ENCODE results near the gene UQCRQ. TPM values are rescaled to one million over a fixed set of nuclear protein-coding genes. Genes with fewer than 3 reads are reported as not detected.

UQCRQ gene
- total and polyA plus RNA-seq, 9 of the 15 experiments (the other 6 are each of a cell fraction or from before 2014, with no cell fraction given) = 235 to 2,421 (median 883) TPM

DNA sequence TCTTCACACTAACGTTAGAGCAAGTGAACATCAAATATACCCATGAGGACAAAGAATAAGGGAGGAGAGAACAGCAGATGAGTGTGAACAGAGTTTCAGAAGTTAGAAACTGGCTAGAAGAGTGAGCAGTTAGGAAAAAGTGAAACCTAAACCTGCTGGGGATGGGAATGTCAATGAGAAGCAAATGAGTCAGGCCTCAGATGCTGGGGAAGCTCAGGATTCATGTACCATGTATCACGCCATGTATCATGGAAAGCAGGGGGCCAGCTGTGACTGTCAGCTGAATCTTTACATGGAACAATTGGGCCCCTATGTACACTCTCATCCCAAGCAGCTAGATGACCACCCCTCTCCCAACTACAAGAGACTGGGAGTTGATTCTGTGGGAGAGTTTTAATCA is 16.4 kb upstream of the UQCRQ start:
- Histone ChIP-seq H3K79me2 (ENCODE audit: control insufficient read depth, insufficient read depth, low read length) (no peaks in the 10 kb centered on the region), H3K27me3 (ENCODE audit: control insufficient read depth in 2 of 2, insufficient read depth in 2 of 2, low read length in 2 of 2) (no peaks in the 10 kb centered on the region), H3K27ac (ENCODE audit: extremely low read depth, low read depth, low read length) (no peak overlapping the region), H2AFZ (ENCODE audit: low read depth, low read length) (peak overlapping the region; percentile 75), H4K20me1 (replicated peaks; ENCODE audit: control insufficient read depth, insufficient read depth, low read length) (no peaks in the 10 kb centered on the region), H3K9ac (ENCODE audit: insufficient read depth in 1 of 2, low read depth in 2 of 2, low read length in 2 of 2) (no peak overlapping the region), H3K4me3 (no peak overlapping the region), H3K36me3 (ENCODE audit: control insufficient read depth, insufficient read depth, low read length) (no peaks in the 10 kb centered on the region), H3K9me3 (replicated peaks; ENCODE audit: control insufficient read depth, insufficient read depth, low read depth, low read length) (no peaks in the 10 kb centered on the region), H3K9me1 (ENCODE audit: control insufficient read depth, insufficient read depth, low read length) (no peaks in the 10 kb centered on the region), H3K4me1 (replicated peaks in 1 of 2; ENCODE audit: control insufficient read depth in 2 of 2, insufficient read depth in 2 of 2, low read length in 2 of 2) (peaks cover 0 to 14% of the 10 kb centered on the region in 2 experiments; a peak in 3 of 5 replicates), H3K4me2 (ENCODE audit: insufficient read depth, low read length) (no peak overlapping the region; the same call in 1 of the 2 replicates)
- in situ Hi-C loops (cut with MboI) = no loop called here
- intact Hi-C loops (cut with micrococcal nuclease) = no loop called here
- FAIRE-seq (no peak), ATAC-seq (peak; percentile 17), DNase-seq (ENCODE audit: extremely low read depth in 1 of 4, low spot score in 3 of 4) (no peak)
- BruUV-seq (replicated peaks) = no TSS peak
- CTCF ChIA-PET (ENCODE audit: low intra/inter-chr PET ratio) = no interaction called here
- WGBS (ENCODE audit: insufficient coverage, low coverage, missing lambda C conversion rate) = 32% methylated on average over 2 of the region's 2 CpGs
- POLR2A ChIA-PET = interaction anchor here (0.7 to 3.1 kb wide), 7 partner anchors 8 to 475 kb away, joined by 3 to 25 read pairs (median 7); partner anchors contain the start of genes GDF9 and UQCRQ
- TF ChIP-seq BACH1 (tag; IDR thresholded peaks at IDR 0.05) (peak; percentile 11; the same call in 1 of the 2 replicates), HDAC3 (IDR thresholded peaks at IDR 0.05; ENCODE audit: borderline replicate concordance, partially characterized antibody) (no peak), PRMT5 (CRISPR knock-in tag; IDR thresholded peaks at IDR 0.05) (no peak), FOSL1 (tag; conservative IDR thresholded peaks at IDR 0.05) (0 out of 2 replicates have a peak, but pooled peaks have one; percentile 13), ZNF408 (CRISPR knock-in tag; IDR thresholded peaks at IDR 0.05; ENCODE audit: low read depth) (no peak), RREB1 (CRISPR knock-in tag; IDR thresholded peaks at IDR 0.05) (no peak), WHSC1 (IDR thresholded peaks at IDR 0.05; ENCODE audit: low read length) (no peak)
